Astrocyte (in vitro differentiated cells and primary cell): ENCODE measurements around the gene MAPK11. TPM values are rescaled to one million over a fixed set of nuclear protein-coding genes. Genes with fewer than 3 reads are reported as not detected.

Experiments
- DNase-seq: peaks from one replicate; pipeline ENCODE4 v3.0.0-alpha.2; 2010; ENCODE audit warnings: low read depth
- FAIRE-seq: peaks from 2 replicates; lab custom pipeline; 2011; peaks lifted over from hg19 to GRCh38; lab: Jason Lieb, UNC
- H2AFZ ChIP-seq: 2 replicates; pipeline ENCODE4 v1.6.0; 2012; ENCODE audit warnings: low read depth, low read length, inconsistent platforms
- H3K27ac ChIP-seq: 2 replicates; pipeline ENCODE4 v1.5.1; 2011; ENCODE audit warnings: low read depth, low read length, inconsistent platforms
- H3K27me3 ChIP-seq: 2 replicates; pipeline ENCODE4 v1.6.0; 2011; ENCODE audit warnings: low read length, inconsistent platforms; ENCODE audit not compliant: insufficient read depth
- H3K36me3 ChIP-seq: 2 replicates; pipeline ENCODE4 v1.5.1; 2011; ENCODE audit warnings: low read length, inconsistent platforms; ENCODE audit not compliant: insufficient read depth
- H3K4me1 ChIP-seq: 2 replicates; pipeline ENCODE4 v1.5.1; 2011; ENCODE audit warnings: low read length, inconsistent platforms; ENCODE audit not compliant: insufficient read depth
- H3K4me2 ChIP-seq: 2 replicates; pipeline ENCODE4 v1.6.0; 2012; ENCODE audit warnings: low read length, inconsistent platforms
- H3K4me3 ChIP-seq: 2 replicates; pipeline ENCODE4 v1.5.1; 2011; ENCODE audit warnings: low read depth, mild to moderate bottlenecking, low read length, inconsistent platforms; ENCODE audit not compliant: insufficient read depth
- H3K79me2 ChIP-seq: 2 replicates; pipeline ENCODE4 v1.6.0; 2012; ENCODE audit warnings: mild to moderate bottlenecking, low read length, inconsistent platforms; ENCODE audit not compliant: insufficient read depth
- H3K9ac ChIP-seq: 2 replicates; pipeline ENCODE4 v1.6.0; 2012; ENCODE audit warnings: mild to moderate bottlenecking, low read length, inconsistent platforms
- H3K9me3 ChIP-seq: 2 replicates; pipeline ENCODE4 v1.5.1; 2012; ENCODE audit warnings: low read depth, mild to moderate bottlenecking, low read length, inconsistent platforms; ENCODE audit not compliant: insufficient read depth
- H4K20me1 ChIP-seq: 2 replicates; pipeline ENCODE4 v1.6.0; 2012; ENCODE audit warnings: low read length, inconsistent platforms; ENCODE audit not compliant: insufficient read depth
- H3K27ac Mint-ChIP-seq: one replicate; pipeline ENCODE4 v1.8.0; 2021; ENCODE audit warnings: mild to moderate bottlenecking, mixed read lengths; ENCODE audit not compliant: unreplicated experiment
- H3K27me3 Mint-ChIP-seq: one replicate; pipeline ENCODE4 v1.8.0; 2021; ENCODE audit warnings: low read depth, mixed read lengths; ENCODE audit not compliant: unreplicated experiment
- H3K36me3 Mint-ChIP-seq: one replicate; pipeline ENCODE4 v1.8.0; 2021; ENCODE audit warnings: low read depth, mixed read lengths; ENCODE audit not compliant: unreplicated experiment
- H3K4me1 Mint-ChIP-seq: one replicate; pipeline ENCODE4 v1.8.0; 2021; ENCODE audit warnings: low read depth, mixed read lengths; ENCODE audit not compliant: unreplicated experiment
- H3K4me3 Mint-ChIP-seq: one replicate; pipeline ENCODE4 v1.8.0; 2021; ENCODE audit warnings: mild to moderate bottlenecking, moderate library complexity, mixed read lengths; ENCODE audit not compliant: unreplicated experiment
- H3K9me3 Mint-ChIP-seq: one replicate; pipeline ENCODE4 v1.8.0; 2021; ENCODE audit warnings: mild to moderate bottlenecking, mixed read lengths; ENCODE audit not compliant: unreplicated experiment
- CTCF ChIP-seq: IDR thresholded peaks from 2 replicates; pipeline ENCODE4 v1.5.1; 2011; ENCODE audit warnings: low read depth, mild to moderate bottlenecking, inconsistent platforms, low read length, moderate library complexity; ENCODE audit not compliant: insufficient read depth
- EZH2 ChIP-seq: IDR thresholded peaks from 2 replicates; pipeline ENCODE4 v1.6.1; 2012; ENCODE audit warnings: mild to moderate bottlenecking, low read length, inconsistent platforms; ENCODE audit not compliant: insufficient read depth
- total RNA-seq: library from RNA; stranded (reverse); gene quantifications from 2 replicates; pipeline ENCODE4 v1.2.1, GENCODE V29; 2021

Gene MAPK11
- total RNA-seq, 1 donor from 2014 or later: 19.6 TPM

DNA sequence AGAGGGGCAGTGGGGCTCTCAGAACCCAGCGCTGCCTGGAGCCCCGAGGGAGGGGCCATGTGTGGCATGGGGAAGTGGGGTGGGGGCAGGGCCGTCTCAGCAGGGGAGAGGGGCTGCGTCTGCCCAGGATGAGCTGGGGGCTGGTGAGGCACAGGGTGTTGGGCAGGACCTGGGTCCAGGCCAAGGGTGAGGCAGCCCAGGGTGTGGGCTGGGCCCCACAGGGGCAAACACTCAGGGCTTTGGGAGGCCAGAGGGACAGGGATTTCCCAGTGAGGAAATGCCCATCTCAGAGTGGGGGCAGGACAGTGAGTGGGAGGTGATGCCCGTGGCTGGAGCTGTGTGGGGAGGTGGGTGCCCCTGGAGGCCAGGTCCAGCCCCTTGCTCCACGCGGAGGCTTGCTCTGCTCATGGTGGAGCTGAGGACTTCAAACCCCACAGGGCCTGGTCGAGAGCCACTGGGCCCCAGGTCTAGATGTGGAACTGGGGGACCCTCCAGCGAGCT is 31.9 kb upstream of the MAPK11 start:
- Histone ChIP-seq H3K36me3 (no peaks in the 10 kb centered on the region), H3K9me3 (no peaks in the 10 kb centered on the region), H3K4me1 (peaks cover 64% of the 10 kb centered on the region), H3K27me3 (no peaks in the 10 kb centered on the region), H3K4me3 (no peak overlapping the region), H3K9ac (peak overlapping the region; percentile 73), H3K27ac (no peak overlapping the region), H3K79me2 (peaks cover 99% of the 10 kb centered on the region), H4K20me1 (peaks cover 78% of the 10 kb centered on the region), H2AFZ (no peak overlapping the region), H3K4me2 (peak overlapping the region; percentile 100)
- H3K27ac Mint-ChIP-seq: no peak overlapping the region
- H3K4me1 Mint-ChIP-seq: peaks cover 27% of the 10 kb centered on the region
- no peaks in the 10 kb centered on the region for H3K9me3 Mint-ChIP-seq
- TF ChIP-seq EZH2 (no peak), CTCF (no peak)
- FAIRE-seq: no peak
- peak overlapping the region; percentile 54 for H3K4me3 Mint-ChIP-seq
- DNase-seq: no peak
- no peaks in the 10 kb centered on the region for H3K27me3 Mint-ChIP-seq
- H3K36me3 Mint-ChIP-seq: peaks cover 2% of the 10 kb centered on the region

DNA sequence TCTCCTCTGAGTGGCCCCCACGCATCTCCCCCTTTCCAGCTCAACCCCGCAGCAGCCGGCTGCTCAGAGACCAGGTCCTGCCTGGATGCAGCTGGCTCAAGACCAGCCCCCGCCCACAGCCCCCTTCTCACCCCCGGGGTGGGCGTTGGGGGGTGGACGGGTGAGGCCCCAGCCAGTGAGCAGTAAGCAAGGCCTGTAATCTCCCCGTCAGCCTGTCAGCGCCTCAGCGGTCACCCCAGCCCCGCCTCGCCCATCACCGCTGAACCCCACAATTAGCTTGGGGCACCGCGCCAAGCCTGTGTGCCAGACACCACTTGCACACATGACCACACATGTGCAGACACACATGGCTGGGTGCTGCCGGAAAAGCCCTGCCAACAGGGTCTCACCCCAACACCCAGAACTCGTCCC is 31.4 kb upstream of the MAPK11 start:
- no peaks in the 10 kb centered on the region for H3K9me3 Mint-ChIP-seq
- peaks cover 27% of the 10 kb centered on the region for H3K4me1 Mint-ChIP-seq
- no peak overlapping the region for H2AFZ ChIP-seq
- H3K9me3 ChIP-seq: no peaks in the 10 kb centered on the region
- H3K4me3 ChIP-seq: no peak overlapping the region
- H3K79me2 ChIP-seq: peaks cover 99% of the 10 kb centered on the region
- no peak for FAIRE-seq
- H3K4me3 Mint-ChIP-seq: peak overlapping the region; percentile 20
- H3K27ac ChIP-seq: no peak overlapping the region
- peaks cover 64% of the 10 kb centered on the region for H3K4me1 ChIP-seq
- H3K4me2 ChIP-seq: peak overlapping the region; percentile 100
- peaks cover 83% of the 10 kb centered on the region for H4K20me1 ChIP-seq
- no peaks in the 10 kb centered on the region for H3K27me3 Mint-ChIP-seq
- no peak for DNase-seq
- no peaks in the 10 kb centered on the region for H3K36me3 ChIP-seq
- H3K27ac Mint-ChIP-seq: no peak overlapping the region
- H3K36me3 Mint-ChIP-seq: peaks cover 2% of the 10 kb centered on the region
- H3K9ac ChIP-seq: peak overlapping the region; percentile 73
- TF ChIP-seq CTCF (no peak), EZH2 (no peak)
- H3K27me3 ChIP-seq: no peaks in the 10 kb centered on the region

- Histone ChIP-seq H3K36me3 (no peaks in the 10 kb centered on the region), H3K4me3 (no peak overlapping the region), H3K27me3 (no peaks in the 10 kb centered on the region), H3K4me1 (peaks cover 59% of the 10 kb centered on the region), H2AFZ (no peak overlapping the region), H4K20me1 (peaks cover 89% of the 10 kb centered on the region), H3K4me2 (peak overlapping the region; percentile 100), H3K27ac (no peak overlapping the region), H3K9ac (peak overlapping the region; percentile 18), H3K9me3 (no peaks in the 10 kb centered on the region), H3K79me2 (peaks cover 99% of the 10 kb centered on the region)
- DNase-seq: no peak
- Mint-ChIP-seq H3K27me3 (no peaks in the 10 kb centered on the region), H3K4me1 (peaks cover 23% of the 10 kb centered on the region), H3K36me3 (peaks cover 2% of the 10 kb centered on the region), H3K9me3 (no peaks in the 10 kb centered on the region), H3K4me3 (peak overlapping the region; percentile 40), H3K27ac (peak overlapping the region; percentile 26)
- TF ChIP-seq CTCF: no peak
- no peak for TF ChIP-seq EZH2
- FAIRE-seq: no peak
Observed at GRCh38 chr22:50300620-50301257, 30.6 kb upstream of the MAPK11 start.
